Heart left ventricle (tissue), 16 donors: ENCODE measurements around the gene RNF31. TPM values are rescaled to one million over a fixed set of nuclear protein-coding genes. Genes with fewer than 3 reads are reported as not detected.
A peak's percentile ranks its signal among the peaks of the same experiment; 100 is the strongest.

Experiments used
- ATAC-seq, 4 donors: fragments of 200-7000 bp; cut with Tn5 transposase; one replicate each; pipeline ENCODE4 v1.9.1; 2020 to 2022; ENCODE audit warnings: moderate library complexity in 4 of 4, mild to moderate bottlenecking in 3 of 4, moderate number of reproducible peaks in 1 of 4
- DNase-seq, 5 donors: peaks; one replicate each; pipeline ENCODE4 v3.0.0-alpha.2; 2020
- H3K27ac ChIP-seq, 12 donors: fragments of 200-600 bp; sonication (generic) in 4 of 12; one replicate each; pipeline versions ENCODE4 v1.5.0 to v1.8.0; 2016 to 2022; ENCODE audit warnings: mild to moderate bottlenecking in 2 of 12
- H3K27me3 ChIP-seq, 9 donors: fragments of 200-600 bp; sonication (generic) in 2 of 9; one replicate each; pipeline versions ENCODE4 v1.5.1 to v1.8.0; 2016 to 2022; ENCODE audit warnings: mild to moderate bottlenecking in 3 of 9
- H3K36me3 ChIP-seq, 9 donors: fragments of 200-600 bp; sonication (generic) in 2 of 9; one replicate each; pipeline versions ENCODE4 v1.5.0 to v1.8.0; 2018 to 2022; ENCODE audit warnings: mild to moderate bottlenecking in 2 of 9
- H3K4me1 ChIP-seq, 12 donors: fragments of 200-600 bp; sonication (generic) in 4 of 12; one replicate each; pipeline versions ENCODE4 v1.5.0 to v1.8.0; 2016 to 2022; ENCODE audit warnings: mild to moderate bottlenecking in 3 of 12
- H3K4me3 ChIP-seq, 12 donors: fragments of 200-600 bp; sonication (generic) in 4 of 12; one replicate each; pipeline versions ENCODE4 v1.5.0 to v1.8.0; 2017 to 2022; ENCODE audit warnings: mild to moderate bottlenecking in 9 of 12, moderate library complexity in 4 of 12
- H3K9me3 ChIP-seq, 12 donors: fragments of 200-600 bp; sonication (generic) in 4 of 12; one replicate each; pipeline versions ENCODE4 v1.5.0 to v1.8.0; 2016 to 2022; ENCODE audit warnings: mild to moderate bottlenecking in 1 of 12
- CTCF ChIP-seq, 12 donors: fragments of 200-600 bp; sonication (generic) in 4 of 12; IDR thresholded peaks; one replicate each; pipeline versions ENCODE4 v1.5.0 to v1.8.0; 2018 to 2022; ENCODE audit warnings: antibody characterized with exemption in 12 of 12, mild to moderate bottlenecking in 5 of 12
- POLR2A ChIP-seq, 2 donors: fragments of 450-650 bp; IDR thresholded peaks; one replicate each; pipeline ENCODE4 v1.6.1; 2017; ENCODE audit warnings: antibody characterized with exemption in 2 of 2, mild to moderate bottlenecking in 2 of 2, moderate library complexity in 2 of 2
- WGBS, 4 donors: extraction: QIAGEN DNeasy Blood & Tissue Kit in 2 of 4; methylation state at CpG; one replicate each; pipeline versions ENCODE4 v1.1.5 to v1.1.7; 2013 to 2018; 5-methylcytosine and 5-hydroxymethylcytosine counted together
- intact Hi-C, 10 donors: fragments of 100-400 bp; cut with DNase I; formaldehyde crosslinking; loops; one replicate each; pipeline versions ENCODE4 v1.11.1 to v1.14.2; 2022
- polyA plus RNA-seq, 2 donors: library from polyadenylated mRNA; stranded (reverse); fragments of 200-250 nt; gene quantifications; one replicate each; pipeline ENCODE4 v1.2.3, GENCODE V29; 2013
- total RNA-seq, 9 donors: library from RNA; depleted of rRNA in 2 of 9; stranded (reverse); fragments of >200 nt in 2 of 9; fragmentation: NEBNext Ultra II Directional in 3 of 9; extraction: Animal tissue kit (Norgen Biotek cat#: 25700) in 3 of 9; gene quantifications; one replicate each; pipeline versions ENCODE4 v1.1.0 to v1.2.4, GENCODE V29; 2016 to 2023
- donor health status: ischemic (EF 13 %, LVEDD 7.1; RV severe dilation, severe dysfunction).
- donor health status: healthy with polysubstance abuse.
- donor health status: DM: no; HTN: yes; CAD: no.
- donor health status: DM: no; HTN: no; CAD: no.
- donor health status: ischemic (EF 25% LVEDD 6.9; RV normal size, moderate dysfunction).
- donor health status: ischemic (EF 25% LVEDD 5.7; RV mildly dilated, moderate dysfunction).
- donor health status: healthy.
- donor health status: DM: yes; HTN: yes; CAD: no.
- donor health status: ischemic (EF 35%, LVEDD 5.7; RV mildly dilated, moderate dysfunction).
- donor health status: nonischemic (EF 11% LVEDD 7.7; RV severe dilation, severe dysfunction).
- donor health status: DM: yes; HTN: yes; CAD: no.
- donor health status: PGD.
- donor health status: ischemic (EF 29% LVEDD 5.4; RV normal size, mild dysfunction).
- donor health status: nonischemic (EF 23%, LVEDD 6.1; RV moderate dilation, normal function).

The RNF31 gene
- total and polyA plus RNA-seq, 11 donors = 31.6 to 54.2 (median 36.6) TPM

- Histone ChIP-seq H3K27ac (no peak overlapping the region), H3K4me3 (no peak overlapping the region), H3K27me3 (no peaks in the 10 kb centered on the region), H3K9me3 (no peaks in the 10 kb centered on the region), H3K4me1 (peaks cover 0 to 26% (median 13%) of the 10 kb centered on the region in 12 donors), H3K36me3 (peaks cover 4 to 90% (median 74%) of the 10 kb centered on the region in 9 donors)
- ATAC-seq = no peak
- WGBS, 4 donors = 88 to 95% (median 93%) methylated on average over 8 to 15 of the region's 15 CpGs
- intact Hi-C loops = no loop called here
- DNase-seq = peak in 1 of 5 donors; percentile 8
- TF ChIP-seq CTCF (IDR thresholded peaks at IDR 0.05) (no peak), POLR2A (IDR thresholded peaks at IDR 0.05) (no peak)
Measured at GRCh38 chr14:24183014-24183481, 35.8 kb downstream of the RNF31 start.

DNA sequence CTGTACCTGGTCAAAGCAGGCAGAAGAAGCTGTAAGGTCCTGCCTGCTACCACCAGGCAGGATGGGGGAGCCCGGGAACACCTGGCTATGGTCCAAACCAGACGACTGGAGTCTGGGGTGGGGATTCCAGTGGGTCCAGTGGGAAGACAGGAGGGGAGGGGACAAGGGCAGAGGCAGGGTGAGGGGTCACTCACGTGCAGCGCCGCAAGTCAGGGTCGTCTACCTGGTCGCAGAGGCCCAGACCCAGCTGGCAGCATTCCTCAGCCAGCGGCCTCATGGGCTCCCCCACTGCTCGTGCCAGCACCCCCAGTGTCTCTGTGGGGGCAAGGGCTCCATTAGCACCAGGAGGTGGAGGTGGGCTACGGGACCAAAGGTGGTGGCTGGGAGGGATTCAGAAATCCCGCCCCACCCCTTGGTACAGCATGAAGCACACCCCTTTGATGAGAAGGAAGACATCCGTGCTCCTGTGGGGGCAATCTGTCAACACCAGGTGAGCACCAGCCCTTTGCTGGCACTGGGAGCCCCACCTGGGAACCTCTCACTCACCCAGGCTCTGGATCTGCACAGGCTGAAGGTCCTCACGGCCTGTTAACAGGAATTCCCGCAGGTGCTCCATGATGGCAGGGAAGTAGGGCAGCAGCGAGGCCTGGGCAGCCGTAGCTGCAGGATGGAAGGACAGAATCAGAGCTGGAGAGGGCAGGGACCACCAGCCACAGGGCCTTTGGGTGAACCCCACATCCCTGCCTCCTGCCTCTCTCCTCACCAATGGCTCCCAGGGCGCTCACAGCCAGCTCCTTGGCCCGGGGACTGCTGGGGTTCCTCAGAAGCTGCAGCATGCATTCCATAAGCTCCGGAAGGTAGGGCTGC lies 37.0 kb downstream of the RNF31 start:
- Histone ChIP-seq H3K36me3 (peaks cover 4 to 78% (median 62%) of the 10 kb centered on the region in 9 donors), H3K9me3 (no peaks in the 10 kb centered on the region), H3K27me3 (no peaks in the 10 kb centered on the region), H3K4me3 (no peak overlapping the region), H3K27ac (no peak overlapping the region), H3K4me1 (peaks cover 0 to 34% (median 21%) of the 10 kb centered on the region in 12 donors)
- WGBS, 4 donors = 81 to 88% (median 88%) methylated on average over 14 to 19 of the region's 19 CpGs
- DNase-seq (peak in 1 of 5 donors; percentile 18), ATAC-seq (no peak)
- TF ChIP-seq CTCF (IDR thresholded peaks at IDR 0.05) = no peak
- no peak for TF ChIP-seq POLR2A (IDR thresholded peaks at IDR 0.05)
- intact Hi-C loops = no loop called here

DNA sequence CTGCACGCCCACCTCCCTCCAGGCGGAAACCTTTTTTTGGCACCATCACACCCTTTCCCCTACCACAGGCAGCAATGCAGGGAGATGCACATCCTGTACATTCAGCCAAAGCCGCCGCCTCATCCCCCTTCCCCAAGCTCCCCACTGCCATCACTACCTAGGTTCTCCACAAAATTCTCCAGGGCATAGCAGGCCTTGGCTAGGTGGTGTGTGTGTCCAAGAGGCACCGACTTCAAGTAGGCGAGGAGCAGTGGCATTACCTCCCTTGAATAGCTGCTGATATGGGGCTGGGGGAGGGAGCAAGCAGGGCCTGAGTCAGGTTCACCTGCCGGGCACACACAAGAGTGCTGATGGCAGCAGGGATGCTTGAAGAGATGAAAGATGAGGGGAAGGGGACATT lies 37.7 kb downstream of the RNF31 start:
- Histone ChIP-seq H3K27ac (no peak overlapping the region), H3K4me1 (peaks cover 0 to 31% (median 17%) of the 10 kb centered on the region in 12 donors), H3K4me3 (no peak overlapping the region), H3K36me3 (peaks cover 4 to 76% (median 57%) of the 10 kb centered on the region in 9 donors), H3K9me3 (no peaks in the 10 kb centered on the region), H3K27me3 (no peaks in the 10 kb centered on the region)
- ATAC-seq (no peak), DNase-seq (no peak)
- WGBS, 4 donors = 94 to 97% (median 95%) methylated on average over 7 of the region's 7 CpGs
- TF ChIP-seq POLR2A (IDR thresholded peaks at IDR 0.05) (no peak), CTCF (IDR thresholded peaks at IDR 0.05) (no peak)
- intact Hi-C loops = no loop called here

DNA sequence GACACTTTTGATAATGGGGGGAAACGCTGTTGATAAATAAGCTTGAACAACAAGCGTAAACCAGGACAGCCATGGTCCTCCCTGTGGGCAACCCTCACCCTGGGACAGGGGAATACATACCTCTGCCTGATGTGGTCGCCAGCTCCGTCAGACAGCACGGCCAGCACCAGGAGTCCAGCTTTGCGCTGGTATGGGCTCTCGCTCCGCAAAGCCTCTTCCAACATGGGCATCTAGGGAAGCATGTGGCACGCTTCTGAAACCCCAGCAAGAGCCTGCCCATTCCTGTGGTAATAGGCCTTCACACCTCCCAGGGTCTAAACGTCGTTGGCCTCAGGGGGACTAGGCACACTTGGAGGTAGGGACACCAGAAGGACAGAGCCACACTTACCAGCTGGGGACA lies 38.4 kb downstream of the RNF31 start:
- 85 to 97% (median 94%) methylated on average over 6 to 11 of the region's 11 CpGs for WGBS, 4 donors
- no peak for ATAC-seq
- DNase-seq = no peak

More for the DNA sequence above, 38.4 kb downstream of the RNF31 start:
- no peaks in the 10 kb centered on the region for H3K9me3 ChIP-seq
- H3K4me1 ChIP-seq = peaks cover 0 to 24% (median 14%) of the 10 kb centered on the region in 12 donors
- no peak overlapping the region for H3K27ac ChIP-seq
- H3K4me3 ChIP-seq = no peak overlapping the region
- intact Hi-C loops = no loop called here
- H3K36me3 ChIP-seq = peaks cover 4 to 72% (median 59%) of the 10 kb centered on the region in 9 donors
- H3K27me3 ChIP-seq = no peaks in the 10 kb centered on the region
- TF ChIP-seq POLR2A (IDR thresholded peaks at IDR 0.05) = no peak
- no peak for TF ChIP-seq CTCF (IDR thresholded peaks at IDR 0.05)
